ENCODE measurements around the gene SSNA1. TPM values are rescaled to one million over a fixed set of nuclear protein-coding genes. Genes with fewer than 3 reads are reported as not detected.

SSNA1 gene
- total and polyA plus RNA-seq, 2 donors (not counting 1 experiment from before 2014, with no cell fraction given), result 53.6 to 129 TPM

DNA sequence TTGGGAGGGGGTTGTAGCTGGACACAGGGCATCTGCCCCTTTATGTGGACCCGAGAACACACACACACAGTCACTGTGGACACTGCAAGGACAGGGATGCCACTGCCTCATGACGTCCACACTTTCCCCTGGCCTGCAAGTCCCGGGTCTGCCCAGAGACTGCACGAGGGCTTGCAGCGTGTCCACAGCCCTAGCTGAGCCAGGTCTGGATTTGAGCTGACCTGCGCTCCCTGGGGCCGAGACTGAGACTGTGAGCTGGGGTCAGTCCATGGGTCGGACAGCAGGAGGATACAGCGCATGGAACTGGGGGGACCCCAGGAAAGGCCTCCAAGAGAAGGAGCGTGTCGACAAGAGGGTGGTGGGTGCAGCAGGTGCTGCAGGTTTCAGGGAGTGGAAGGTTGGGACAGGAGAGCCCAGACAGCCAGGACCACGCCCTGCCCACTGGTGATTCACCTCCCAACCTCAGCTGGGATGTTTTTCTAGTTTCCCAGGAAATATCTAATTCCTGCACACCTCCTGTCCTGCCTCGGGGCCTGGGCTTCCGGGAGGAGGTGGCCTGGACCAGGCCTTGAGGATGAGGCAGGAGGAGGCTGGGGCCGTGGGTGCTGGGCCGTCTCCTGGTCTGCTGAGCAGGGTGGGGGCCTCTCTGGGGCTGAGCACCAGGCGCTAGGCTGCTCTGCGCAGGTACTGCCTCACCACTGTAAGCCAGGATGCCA lies 38.0 kb downstream of the SSNA1 start:
- H3K27ac Mint-ChIP-seq, result no peak overlapping the region
- ATAC-seq (ENCODE audit: low read depth), result no peak
- H3K4me2 ChIP-seq (replicated peaks; ENCODE audit: low read depth, low read length, poor library complexity, severe bottlenecking), result no peak overlapping the region
- no peak overlapping the region for H3K4me3 ChIP-seq (ENCODE audit: control extremely low read depth in 1 of 5, extremely low read depth in 1 of 5, insufficient read depth in 1 of 5, low read depth in 2 of 5, low read length in 4 of 5)
- intact Hi-C loops (cut with micrococcal nuclease), result loop anchor here (1.0 kb wide), 2 partner anchors 38 to 108 kb away; partner anchors contain the start of genes ANAPC2 and SSNA1
- no peak overlapping the region for H2AFZ ChIP-seq (ENCODE audit: insufficient read depth, low read depth, low read length, poor library complexity, severe bottlenecking)
- DNase-seq, result no peak
- H3K4me1 Mint-ChIP-seq, result peaks cover 14% of the 10 kb centered on the region
- WGBS (ENCODE audit: insufficient coverage), result 79% methylated on average over 17 of the region's 18 CpGs
- H3K27me3 Mint-ChIP-seq, result peaks cover 4% of the 10 kb centered on the region
- CTCF ChIA-PET, result interaction anchor here (0.6 to 7.0 kb wide), 17 partner anchors 12 to 197 kb away, joined by 3 to 76 read pairs (median 5); partner anchors contain the start of genes ANAPC2, NELFB, NPDC1 and SSNA1
- peaks cover 0 to 35% (median 2%) of the 10 kb centered on the region in 4 experiments for H3K27me3 ChIP-seq (replicated peaks in 1 of 4; ENCODE audit: control extremely low read depth in 1 of 4, control insufficient read depth in 3 of 4, insufficient read depth in 4 of 4, low read length in 3 of 4)
- H3K36me3 ChIP-seq (replicated peaks in 1 of 2; ENCODE audit: control extremely low read depth in 1 of 2, control insufficient read depth in 1 of 2, extremely low read depth in 1 of 2, insufficient read depth in 2 of 2, low read length in 1 of 2), result no peaks in the 10 kb centered on the region
- H3K4me3 Mint-ChIP-seq, result no peak overlapping the region
- no peaks in the 10 kb centered on the region for H3K9me3 Mint-ChIP-seq (ENCODE audit: insufficient read depth)
- no peaks in the 10 kb centered on the region for H3K79me2 ChIP-seq (ENCODE audit: control insufficient read depth, insufficient read depth, low read length)
- TF ChIP-seq EZH2 (IDR thresholded peaks at IDR 0.05; ENCODE audit: borderline replicate concordance, insufficient read depth, low read depth, low read length, poor library complexity, severe bottlenecking), result no peak
- no peak for TF ChIP-seq CTCF (IDR thresholded peaks at IDR 0.05)
- H4K20me1 ChIP-seq (ENCODE audit: control insufficient read depth, insufficient read depth, low read length, poor library complexity, severe bottlenecking), result no peaks in the 10 kb centered on the region
- no peak overlapping the region for H3K9ac ChIP-seq (ENCODE audit: low read length)
- peaks cover 13 to 31% of the 10 kb centered on the region in 2 donors for H3K4me1 ChIP-seq (ENCODE audit: control insufficient read depth in 2 of 2, insufficient read depth in 2 of 2, low read length in 2 of 2)
- POLR2A ChIA-PET, result interaction anchor here (0.8 kb wide), 1 partner anchor 180 kb away, joined by 5 read pairs; no protein-coding TSS in a partner anchor
- no peak overlapping the region for H3K27ac ChIP-seq (ENCODE audit: low read length in 2 of 2)
- no peaks in the 10 kb centered on the region for H3K9me3 ChIP-seq (ENCODE audit: control extremely low read depth in 1 of 3, control insufficient read depth in 2 of 3, insufficient read depth in 1 of 3, low read length in 2 of 3)
